OCI-LY7 (cell line): ENCODE data around the gene SYT11.

Experiments
- EZH2phosphoT487 ChIP-seq: fragments of 200-600 bp; sonication (generic); IDR thresholded peaks from 2 replicates; pipeline ENCODE4 v1.6.1; 2018; ENCODE audit warnings: low read depth, borderline replicate concordance, mild to moderate bottlenecking, mixed run types, antibody characterized with exemption, low read length, moderate library complexity, mixed read lengths
- TF ChIP-seq, protein P1 (sequence below): fragments of 200-600 bp; sonication (generic); conservative IDR thresholded peaks from 2 replicates; pipeline ENCODE4 v1.5.1; 2014; ENCODE audit warnings: mild to moderate bottlenecking, antibody characterized with exemption, low read length, moderate library complexity, mixed read lengths

DNA sequence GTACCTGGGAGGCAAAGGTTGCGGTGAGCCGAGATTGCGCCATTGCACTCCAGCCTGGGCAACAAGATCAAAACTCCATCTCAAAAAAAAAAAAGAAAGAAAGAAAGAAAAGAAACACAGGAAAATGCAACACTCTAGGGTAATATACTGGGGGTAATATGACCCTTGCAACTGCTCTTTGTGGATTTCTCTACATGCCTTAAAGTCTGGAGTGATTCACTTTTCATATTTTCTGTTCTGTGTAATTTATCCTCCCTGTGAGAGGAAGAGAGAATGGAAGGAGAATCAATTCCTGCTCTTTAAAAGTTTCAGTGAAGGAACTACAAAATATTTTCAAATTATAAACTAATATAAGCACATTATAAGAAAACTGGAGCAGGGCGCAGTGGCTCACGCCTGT lies 29.1 kb downstream of the SYT11 start:
- TF ChIP-seq, protein P1, sequence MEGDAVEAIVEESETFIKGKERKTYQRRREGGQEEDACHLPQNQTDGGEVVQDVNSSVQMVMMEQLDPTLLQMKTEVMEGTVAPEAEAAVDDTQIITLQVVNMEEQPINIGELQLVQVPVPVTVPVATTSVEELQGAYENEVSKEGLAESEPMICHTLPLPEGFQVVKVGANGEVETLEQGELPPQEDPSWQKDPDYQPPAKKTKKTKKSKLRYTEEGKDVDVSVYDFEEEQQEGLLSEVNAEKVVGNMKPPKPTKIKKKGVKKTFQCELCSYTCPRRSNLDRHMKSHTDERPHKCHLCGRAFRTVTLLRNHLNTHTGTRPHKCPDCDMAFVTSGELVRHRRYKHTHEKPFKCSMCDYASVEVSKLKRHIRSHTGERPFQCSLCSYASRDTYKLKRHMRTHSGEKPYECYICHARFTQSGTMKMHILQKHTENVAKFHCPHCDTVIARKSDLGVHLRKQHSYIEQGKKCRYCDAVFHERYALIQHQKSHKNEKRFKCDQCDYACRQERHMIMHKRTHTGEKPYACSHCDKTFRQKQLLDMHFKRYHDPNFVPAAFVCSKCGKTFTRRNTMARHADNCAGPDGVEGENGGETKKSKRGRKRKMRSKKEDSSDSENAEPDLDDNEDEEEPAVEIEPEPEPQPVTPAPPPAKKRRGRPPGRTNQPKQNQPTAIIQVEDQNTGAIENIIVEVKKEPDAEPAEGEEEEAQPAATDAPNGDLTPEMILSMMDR = no peak
- no peak for TF ChIP-seq EZH2phosphoT487
